GM12878 (cell line): ENCODE data around the gene PALLD. TPM values are rescaled to one million over a fixed set of nuclear protein-coding genes. Genes with fewer than 3 reads are reported as not detected.

Experiments used
- ATAC-seq: fragments of 200-7000 bp; cut with Tn5 transposase; 3 replicates; pipeline ENCODE4 v1.9.1; 2020; ENCODE audit warnings: mild to moderate bottlenecking, moderate library complexity
- BruUV-seq: library from RNA; stranded (reverse); fragments of 400-500 nt; replicated peaks from 2 replicates; lab custom pipeline; 2021; lab: Mats Ljungman, UMichigan
- CTCF ChIA-PET: fragments of 300-600 bp; sonication (Branson Sonifier 250); formaldehyde crosslinking; extraction: SDS; loops from one replicate; lab custom pipeline; 2021; ENCODE audit warnings: inconsistent platforms; lab: Yijun Ruan, JAX
- POLR2A ChIA-PET: fragments of 350-600 bp; formaldehyde crosslinking; extraction: SDS; loops from one replicate; lab custom pipeline; 2021; ENCODE audit warnings: inconsistent platforms; lab: Charles Lee
- RAD21 ChIA-PET: fragments of 300-600 bp; sonication (Branson Sonifier 250); formaldehyde crosslinking; loops from one replicate; lab custom pipeline; 2023; ENCODE audit warnings: antibody characterized with exemption; ENCODE audit not compliant: unreplicated experiment; lab: Charles Lee
- SMC1A ChIA-PET: fragments of 300-600 bp; sonication (Branson Sonifier 250); formaldehyde crosslinking; loops from one replicate; lab custom pipeline; 2023; ENCODE audit not compliant: unreplicated experiment, uncharacterized antibody; lab: Charles Lee
- DNase-seq: peaks from one replicate; pipeline ENCODE4 v3.0.0-alpha.2; 2011; ENCODE audit warnings: low read depth, low spot score
- FAIRE-seq: peaks from 3 replicates; lab custom pipeline; 2011; peaks lifted over from hg19 to GRCh38; lab: Jason Lieb, UNC
- H2AFZ ChIP-seq: 2 replicates; pipeline ENCODE4 v1.6.0; 2011; ENCODE audit warnings: low read depth, low read length, control low read depth; ENCODE audit not compliant: control insufficient read depth
- H3K27ac ChIP-seq: 2 replicates; pipeline ENCODE4 v1.5.1; 2011; ENCODE audit warnings: control low read depth; ENCODE audit not compliant: control insufficient read depth, insufficient read depth
- H3K27me3 ChIP-seq, 2 experiments: replicated peaks in 1 of 2; 2 replicates each; pipeline versions ENCODE4 v1.6.0 to v1.6.1; 2011; ENCODE audit warnings: low read length in 1 of 2; ENCODE audit not compliant: control insufficient read depth in 2 of 2, insufficient read depth in 2 of 2
- H3K36me3 ChIP-seq, 2 experiments: 2 replicates each; pipeline ENCODE4 v1.5.1; 2011; ENCODE audit warnings: low read length in 1 of 2; ENCODE audit not compliant: control insufficient read depth in 2 of 2, insufficient read depth in 2 of 2
- H3K4me1 ChIP-seq: 2 replicates; pipeline ENCODE4 v1.6.1; 2011; ENCODE audit warnings: mild to moderate bottlenecking, low read length, moderate library complexity, mixed read lengths; ENCODE audit not compliant: control insufficient read depth, insufficient read depth
- H3K4me2 ChIP-seq: 2 replicates; pipeline ENCODE4 v1.6.0; 2011; ENCODE audit warnings: control low read depth; ENCODE audit not compliant: control insufficient read depth, insufficient read depth
- H3K4me3 ChIP-seq: fragments of 200-600 bp; sonication (generic); 2 replicates; pipeline ENCODE4 v1.5.1; 2016
- H3K79me2 ChIP-seq: 2 replicates; pipeline ENCODE4 v1.6.0; 2011; ENCODE audit warnings: low read length; ENCODE audit not compliant: control insufficient read depth, insufficient read depth
- H3K9ac ChIP-seq: 2 replicates; pipeline ENCODE4 v1.8.0; 2011; ENCODE audit warnings: low read length, control low read depth, mixed read lengths; ENCODE audit not compliant: control insufficient read depth, insufficient read depth
- H3K9me3 ChIP-seq: replicated peaks from 3 replicates; pipeline ENCODE4 v1.5.1; 2011; ENCODE audit warnings: mild to moderate bottlenecking, low read length; ENCODE audit not compliant: control insufficient read depth, insufficient read depth
- H4K20me1 ChIP-seq: 2 replicates; pipeline ENCODE4 v1.6.0; 2011; ENCODE audit not compliant: control insufficient read depth, insufficient read depth
- BCL11A ChIP-seq: IDR thresholded peaks from 2 replicates; pipeline ENCODE4 v1.6.1; 2011; ENCODE audit warnings: low read depth, low read length
- BCL3 ChIP-seq: IDR thresholded peaks from 2 replicates; pipeline ENCODE4 v1.6.1; 2011; ENCODE audit warnings: borderline replicate concordance, low read depth, mild to moderate bottlenecking, moderate library complexity, low read length; ENCODE audit not compliant: insufficient read depth, poor library complexity, severe bottlenecking
- CEBPZ ChIP-seq: fragments of 150-350 bp; IDR thresholded peaks from 2 replicates; pipeline ENCODE4 v1.6.1; 2016; ENCODE audit warnings: low read depth, low read length
- FOXK2 ChIP-seq: fragments of 450-650 bp; IDR thresholded peaks from 2 replicates; pipeline ENCODE4 v1.6.1; 2017; ENCODE audit warnings: mild to moderate bottlenecking, moderate library complexity
- HDAC6 ChIP-seq: fragments of 200-600 bp; sonication (generic); IDR thresholded peaks from one replicate; pipeline ENCODE4 v1.8.0; 2017; ENCODE audit warnings: antibody characterized with exemption; ENCODE audit not compliant: unreplicated experiment
- HDGF ChIP-seq: fragments of 450-650 bp; IDR thresholded peaks from 2 replicates; pipeline ENCODE4 v1.6.1; 2016; ENCODE audit warnings: antibody characterized with exemption
- JUNB ChIP-seq: IDR thresholded peaks from 2 replicates; pipeline ENCODE4 v1.6.1; 2016; ENCODE audit warnings: antibody characterized with exemption, mild to moderate bottlenecking
- MLLT1 ChIP-seq: fragments of 450-650 bp; IDR thresholded peaks from 2 replicates; pipeline ENCODE4 v1.6.1; 2016; ENCODE audit warnings: mild to moderate bottlenecking
- MTA3 ChIP-seq: IDR thresholded peaks from 2 replicates; pipeline ENCODE4 v1.6.1; 2012; ENCODE audit warnings: low read length, inconsistent platforms, borderline replicate concordance
- NR2C2 ChIP-seq: IDR thresholded peaks from 2 replicates; pipeline ENCODE4 v1.6.1; 2011; ENCODE audit warnings: borderline replicate concordance, low read depth; ENCODE audit not compliant: control insufficient read depth, insufficient read length
- PML ChIP-seq: IDR thresholded peaks from 2 replicates; pipeline ENCODE4 v1.6.1; 2012; ENCODE audit warnings: low read length, inconsistent platforms
- RFX5 ChIP-seq: IDR thresholded peaks from 2 replicates; pipeline ENCODE4 v1.6.1; 2011; ENCODE audit warnings: low read depth, low read length, improper control_type of control experiment
- SMAD1 ChIP-seq: fragments of 450-650 bp; IDR thresholded peaks from 2 replicates; pipeline ENCODE4 v1.6.1; 2018; ENCODE audit warnings: mild to moderate bottlenecking, low read depth; ENCODE audit not compliant: partially characterized antibody
- SMAD5 ChIP-seq: IDR thresholded peaks from 2 replicates; pipeline ENCODE4 v1.6.1; 2016; ENCODE audit warnings: antibody characterized with exemption, low read depth
- SUPT20H ChIP-seq: IDR thresholded peaks from 2 replicates; pipeline ENCODE4 v1.6.1; 2011; ENCODE audit warnings: low read depth, mild to moderate bottlenecking, low read length, moderate library complexity, borderline replicate concordance; ENCODE audit not compliant: control insufficient read depth
- TCF3 ChIP-seq: IDR thresholded peaks from 2 replicates; pipeline ENCODE4 v1.6.1; 2012; ENCODE audit warnings: low read depth, mild to moderate bottlenecking, low read length, borderline replicate concordance; ENCODE audit not compliant: insufficient read depth
- USF1 ChIP-seq: IDR thresholded peaks from 2 replicates; pipeline ENCODE4 v1.6.1; 2011; ENCODE audit warnings: borderline replicate concordance, low read depth, mild to moderate bottlenecking, moderate library complexity, mixed read lengths, low read length; ENCODE audit not compliant: insufficient read depth; ENCODE audit errors: extremely low read length
- WRNIP1 ChIP-seq: IDR thresholded peaks from 2 replicates; pipeline ENCODE4 v1.6.1; 2011; ENCODE audit warnings: low read depth, low read length, improper control_type of control experiment, borderline replicate concordance
- ZNF274 ChIP-seq: IDR thresholded peaks from one replicate; pipeline ENCODE4 v1.8.0; 2011; ENCODE audit not compliant: insufficient read length, insufficient read depth
- ZNF622 ChIP-seq: fragments of 450-650 bp; IDR thresholded peaks from 2 replicates; pipeline ENCODE4 v1.6.1; 2017; ENCODE audit warnings: mild to moderate bottlenecking, inconsistent platforms
- WGBS: methylation state at CpG from one replicate; pipeline ENCODE4 v1.1.6; 2016; ENCODE audit warnings: low lambda C conversion rate; ENCODE audit not compliant: insufficient replicate concordance, insufficient coverage; ENCODE audit errors: missing lambda C conversion rate; 5-methylcytosine and 5-hydroxymethylcytosine counted together
- in situ Hi-C: fragments of 300-500 bp; cut with MboI; formaldehyde crosslinking; loops from 9 replicates; pipeline ENCODE4 v1.14.3; 2018; ENCODE audit warnings: mixed read lengths
- intact Hi-C: fragments of 100-400 bp; cut with micrococcal nuclease; formaldehyde crosslinking; loops from one replicate; pipeline ENCODE4 v1.14.2; 2022; ENCODE audit not compliant: unreplicated experiment
- polyA plus RNA-seq, 11 experiments: library from polyadenylated mRNA; depleted of rRNA in 4 of 11; unstranded in 6 of 11; stranded (reverse) in 5 of 11; fragments of >200 nt; fragmentation: Nextera tagmentation in 4 of 11; fragmentation: Illumina TruSeq in 1 of 11; extraction: Ambion mirVana in 4 of 11; extraction: Trizol in 1 of 11; gene quantifications; 1 replicate in 1 of 11; 2 replicates in 10 of 11; pipeline versions ENCODE4 v1.2.1 to v1.2.3, GENCODE V29; 2011 to 2016; ENCODE audit warnings: inconsistent platforms in 2 of 11, missing spikeins in 2 of 11, low read depth in 1 of 11
- total RNA-seq, 4 experiments: library from RNA; depleted of rRNA in 3 of 4; stranded (reverse); fragments of >200 nt in 3 of 4; fragmentation: Illumina TruSeq in 1 of 4; extraction: Trizol in 1 of 4; gene quantifications; 2 replicates each; pipeline versions ENCODE4 v1.2.1 to v1.2.3, GENCODE V29; 2013 to 2021

Gene PALLD
- total and polyA plus RNA-seq, 10 of the 15 experiments (the other 5 are each of a cell fraction or from before 2014, with no cell fraction given) = 1.0 to 7.7 (median 1.7) TPM

GRCh38 chr4:168502861-168503260, 6.0 kb downstream of the PALLD start:
- ATAC-seq = no peak
- Histone ChIP-seq H3K9me3 (no peaks in the 10 kb centered on the region), H3K9ac (no peak overlapping the region), H3K27ac (no peak overlapping the region), H4K20me1 (no peaks in the 10 kb centered on the region), H3K27me3 (no peaks in the 10 kb centered on the region; a peak in 2 of 4 replicates), H3K4me1 (no peaks in the 10 kb centered on the region), H3K4me2 (no peak overlapping the region), H3K79me2 (no peaks in the 10 kb centered on the region), H3K36me3 (no peaks in the 10 kb centered on the region), H3K4me3 (no peak overlapping the region), H2AFZ (no peak overlapping the region)
- ChIA-PET CTCF (no interaction called here), RAD21 (no interaction called here), POLR2A (no interaction called here), SMC1A (interaction anchor here (1.1 kb wide), 1 partner anchor 24 kb away, joined by 3 read pairs; no protein-coding TSS in a partner anchor)
- no peak for TF ChIP-seq SMAD1
- TF ChIP-seq RFX5 = no peak
- no peak for TF ChIP-seq PML
- TF ChIP-seq ZNF274 = no peak
- no peak for TF ChIP-seq JUNB
- no peak for TF ChIP-seq MLLT1
- no peak for TF ChIP-seq BCL11A
- no peak for TF ChIP-seq NR2C2
- TF ChIP-seq FOXK2 = no peak
- no peak for TF ChIP-seq WRNIP1
- no peak for TF ChIP-seq USF1
- no peak for TF ChIP-seq SUPT20H
- no peak for TF ChIP-seq HDGF
- no peak for TF ChIP-seq BCL3
- no peak for TF ChIP-seq MTA3
- TF ChIP-seq SMAD5 = no peak
- TF ChIP-seq TCF3 = no peak
- TF ChIP-seq ZNF622 = no peak
- TF ChIP-seq CEBPZ = no peak
- TF ChIP-seq HDAC6 = no peak
- 23% methylated on average over 6 of the region's 6 CpGs for WGBS
- no TSS peak for BruUV-seq
- in situ Hi-C loops (no loop called here), intact Hi-C loops (no loop called here)
- no peak for FAIRE-seq
- DNase-seq = no peak
